T-helper 17 cell (primary cell): ENCODE measurements around the gene PPP5C. TPM values are rescaled to one million over a fixed set of nuclear protein-coding genes. Genes with fewer than 3 reads are reported as not detected.

Experiments
- ATAC-seq: fragments of 150-1000 bp; cut with Tn5 transposase; 2 replicates; pipeline ENCODE4 v1.10.0; 2021; ENCODE audit warnings: mild to moderate bottlenecking, moderate library complexity
- DNase-seq, 3 donors: peaks; one replicate each; pipeline versions ENCODE4 v3.0.0 to v3.0.0-alpha.2; 2020 to 2021
- H3K9me3 ChIP-seq: one replicate; pipeline ENCODE4 v1.7.0; 2013; ENCODE audit warnings: low read length, mild to moderate bottlenecking; ENCODE audit not compliant: control insufficient read depth, poor library complexity, severe bottlenecking
- H3K27ac Mint-ChIP-seq: one replicate; pipeline ENCODE4 v1.8.0; 2022; ENCODE audit warnings: mild to moderate bottlenecking, moderate library complexity, mixed read lengths
- H3K27me3 Mint-ChIP-seq: one replicate; pipeline ENCODE4 v1.8.0; 2022; ENCODE audit warnings: mixed read lengths
- H3K36me3 Mint-ChIP-seq: one replicate; pipeline ENCODE4 v1.8.0; 2022; ENCODE audit warnings: low read depth, mixed read lengths
- H3K4me1 Mint-ChIP-seq: one replicate; pipeline ENCODE4 v1.8.0; 2022; ENCODE audit warnings: mild to moderate bottlenecking, mixed read lengths
- H3K4me3 Mint-ChIP-seq: one replicate; pipeline ENCODE4 v1.8.0; 2022; ENCODE audit warnings: mild to moderate bottlenecking, moderate library complexity, mixed read lengths
- total RNA-seq, 4 donors: library from RNA in 2 of 4; stranded (reverse) in 2 of 4; gene quantifications; one replicate each; pipeline ENCODE4 v1.2.3 and lab custom pipeline; 2022 to 2026

Gene PPP5C, protein sequence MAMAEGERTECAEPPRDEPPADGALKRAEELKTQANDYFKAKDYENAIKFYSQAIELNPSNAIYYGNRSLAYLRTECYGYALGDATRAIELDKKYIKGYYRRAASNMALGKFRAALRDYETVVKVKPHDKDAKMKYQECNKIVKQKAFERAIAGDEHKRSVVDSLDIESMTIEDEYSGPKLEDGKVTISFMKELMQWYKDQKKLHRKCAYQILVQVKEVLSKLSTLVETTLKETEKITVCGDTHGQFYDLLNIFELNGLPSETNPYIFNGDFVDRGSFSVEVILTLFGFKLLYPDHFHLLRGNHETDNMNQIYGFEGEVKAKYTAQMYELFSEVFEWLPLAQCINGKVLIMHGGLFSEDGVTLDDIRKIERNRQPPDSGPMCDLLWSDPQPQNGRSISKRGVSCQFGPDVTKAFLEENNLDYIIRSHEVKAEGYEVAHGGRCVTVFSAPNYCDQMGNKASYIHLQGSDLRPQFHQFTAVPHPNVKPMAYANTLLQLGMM
- total RNA-seq (10 to 100 TPM; 34.8 to 42.8 TPM), total RNA-seq (lab: John Stamatoyannopoulos, UW) (17.8 to 31.1 reads per million in 2 donors)

DNA sequence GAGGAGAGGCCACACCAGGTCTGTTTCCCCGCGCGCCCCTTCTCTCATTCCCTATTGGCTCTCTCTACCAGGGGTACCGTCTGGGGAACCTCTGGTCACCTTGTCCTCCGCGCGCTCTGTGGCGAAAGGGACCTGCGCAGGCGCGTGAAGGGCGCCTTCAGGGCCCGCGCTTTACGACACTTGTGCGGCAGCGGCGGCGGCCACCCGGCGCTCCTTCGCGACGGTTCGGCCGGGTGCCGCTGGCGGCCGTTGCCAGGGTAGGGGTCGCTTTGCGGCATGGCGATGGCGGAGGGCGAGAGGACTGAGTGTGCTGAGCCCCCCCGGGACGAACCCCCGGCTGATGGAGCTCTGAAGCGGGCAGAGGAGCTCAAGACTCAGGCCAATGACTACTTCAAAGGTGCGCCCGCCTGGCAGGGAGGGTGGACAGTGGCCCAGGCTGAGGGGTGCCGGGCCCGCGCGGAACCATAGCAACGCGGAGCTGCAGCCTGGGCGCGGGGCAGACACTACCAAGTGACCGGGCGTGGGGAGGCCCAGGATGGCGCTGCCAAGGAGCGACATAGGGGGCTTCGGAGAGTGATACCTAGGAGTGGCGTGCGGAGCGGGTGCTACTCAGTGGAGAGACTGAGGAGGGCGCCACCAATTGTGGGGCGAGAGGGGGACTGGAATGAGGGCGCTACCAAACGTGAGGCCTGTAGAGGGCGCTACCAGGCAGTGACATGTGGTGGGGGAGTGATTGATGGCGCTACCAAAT lies at the start of gene PPP5C:
Gene PPP5C (plus strand): TSS at position 267 of the 751 bp plus-strand sequence. CDS start 10 bp downstream, at position 277.
- Mint-ChIP-seq H3K36me3 (no peaks in the 10 kb centered on the region), H3K4me3 (peak within 1 kb of the TSS; percentile 94), H3K27ac (peak within 1 kb of the TSS; percentile 95), H3K4me1 (peaks cover 50% of the 10 kb centered on the region), H3K27me3 (peaks cover 14% of the 10 kb centered on the region)
- ATAC-seq (peak; percentile 83), DNase-seq (peak; percentile 75 to 77 (median 76))
- H3K9me3 ChIP-seq: no peaks in the 10 kb centered on the region

DNA sequence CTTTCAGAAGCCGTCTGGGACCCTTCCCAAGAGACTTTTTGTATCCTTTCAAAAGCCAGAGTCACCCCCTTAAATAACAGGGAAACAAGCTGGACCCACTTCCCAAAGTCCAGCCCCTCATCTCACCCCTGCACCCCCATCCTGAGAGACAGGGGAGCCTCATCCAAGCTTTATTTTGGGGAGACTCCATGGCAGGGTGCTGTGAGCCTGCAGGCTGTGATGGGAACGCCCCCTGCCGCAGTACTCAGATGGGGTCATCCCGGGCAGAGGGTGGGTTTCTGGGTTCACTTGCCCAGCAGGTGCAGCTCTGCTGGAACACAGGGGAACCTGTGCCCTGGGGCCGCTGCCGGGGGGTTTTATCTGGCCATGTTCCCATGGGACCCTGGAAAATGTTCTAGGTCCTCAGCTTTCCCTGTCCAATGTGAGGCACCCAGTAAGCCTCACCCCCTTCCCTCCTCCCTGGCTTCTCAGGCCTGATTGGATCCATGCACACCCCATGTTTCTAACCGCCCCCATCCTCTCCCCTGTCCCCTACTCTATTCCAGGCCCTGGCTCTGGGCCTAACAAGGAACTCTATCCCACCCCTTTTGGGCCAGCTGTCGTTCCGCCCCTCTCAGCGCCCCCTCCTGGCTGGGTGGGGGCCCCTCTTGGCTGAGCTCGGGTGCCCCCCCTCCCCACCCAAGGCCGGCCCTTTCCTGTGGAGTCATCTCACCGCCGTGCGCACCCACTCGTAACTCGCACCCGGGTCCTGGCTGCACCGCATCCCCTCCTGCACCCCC lies 49.0 kb upstream of the PPP5C start:
- no peak overlapping the region for H3K4me3 Mint-ChIP-seq
- peaks cover 46% of the 10 kb centered on the region for H3K27me3 Mint-ChIP-seq
- H3K27ac Mint-ChIP-seq: no peak overlapping the region
- H3K9me3 ChIP-seq: no peaks in the 10 kb centered on the region
- H3K4me1 Mint-ChIP-seq: peaks cover 2% of the 10 kb centered on the region
- H3K36me3 Mint-ChIP-seq: peaks cover 2% of the 10 kb centered on the region
- DNase-seq (no peak), ATAC-seq (no peak)

DNA sequence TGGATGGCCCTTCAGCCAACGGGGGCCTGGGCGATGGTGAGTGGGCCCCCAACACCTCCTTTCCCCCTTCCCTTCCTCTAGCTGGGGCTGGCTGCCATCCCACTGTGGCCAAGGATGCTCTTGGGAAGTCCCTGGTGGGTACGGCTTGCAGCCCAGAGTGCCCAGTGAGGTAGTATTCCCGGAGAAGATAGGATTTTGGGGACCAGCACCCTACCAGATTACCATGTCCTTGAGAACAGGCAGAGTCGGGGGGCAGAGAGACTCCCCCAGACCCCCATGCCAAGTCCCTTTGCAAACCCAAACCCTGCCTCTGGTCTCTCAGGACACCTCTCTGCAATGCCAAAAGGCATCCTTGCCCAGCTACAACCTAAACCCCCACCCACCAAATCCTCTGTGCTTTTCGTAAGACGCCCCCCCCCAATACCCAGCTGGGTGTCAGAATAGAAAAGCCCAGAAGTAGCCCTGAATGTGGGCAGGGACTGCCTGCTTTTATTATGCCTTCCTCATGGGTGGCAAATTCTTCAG lies 48.3 kb upstream of the PPP5C start:
- peaks cover 46% of the 10 kb centered on the region for H3K27me3 Mint-ChIP-seq
- H3K9me3 ChIP-seq: no peaks in the 10 kb centered on the region
- peaks cover 2% of the 10 kb centered on the region for H3K4me1 Mint-ChIP-seq
- peaks cover 2% of the 10 kb centered on the region for H3K36me3 Mint-ChIP-seq
- no peak for DNase-seq
- H3K27ac Mint-ChIP-seq: no peak overlapping the region
- H3K4me3 Mint-ChIP-seq: no peak overlapping the region
- no peak for ATAC-seq

DNA sequence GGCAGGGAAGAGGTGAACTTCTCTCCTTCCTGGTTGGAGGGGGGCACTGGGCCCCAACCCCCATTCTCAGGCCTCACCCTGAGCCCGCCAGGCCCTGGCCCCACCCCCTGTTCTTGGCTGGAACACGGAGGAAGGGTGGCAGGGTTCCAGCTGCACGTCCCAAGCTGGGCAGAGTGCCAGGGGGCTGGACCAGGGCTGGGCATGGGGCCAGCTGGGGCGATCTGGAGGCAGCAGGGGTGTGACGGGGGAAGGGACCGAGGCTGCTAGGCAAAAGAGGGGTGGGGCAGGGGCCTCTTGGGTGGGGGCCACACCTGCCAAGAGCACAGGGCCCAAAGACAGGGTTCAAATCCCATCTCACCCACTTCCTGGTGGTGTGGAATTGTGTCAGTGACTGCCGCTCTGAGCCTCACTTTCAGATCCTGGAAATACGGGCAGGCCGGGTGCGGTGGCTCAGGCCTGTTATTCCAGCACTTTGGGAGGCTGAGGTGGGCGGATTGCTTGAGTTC lies 47.8 kb upstream of the PPP5C start:
- no peak overlapping the region for H3K27ac Mint-ChIP-seq
- ATAC-seq (no peak), DNase-seq (no peak)
- no peak overlapping the region for H3K4me3 Mint-ChIP-seq
- H3K36me3 Mint-ChIP-seq: peaks cover 2% of the 10 kb centered on the region
- no peaks in the 10 kb centered on the region for H3K9me3 ChIP-seq
- peaks cover 2% of the 10 kb centered on the region for H3K4me1 Mint-ChIP-seq
- peaks cover 45% of the 10 kb centered on the region for H3K27me3 Mint-ChIP-seq

DNA sequence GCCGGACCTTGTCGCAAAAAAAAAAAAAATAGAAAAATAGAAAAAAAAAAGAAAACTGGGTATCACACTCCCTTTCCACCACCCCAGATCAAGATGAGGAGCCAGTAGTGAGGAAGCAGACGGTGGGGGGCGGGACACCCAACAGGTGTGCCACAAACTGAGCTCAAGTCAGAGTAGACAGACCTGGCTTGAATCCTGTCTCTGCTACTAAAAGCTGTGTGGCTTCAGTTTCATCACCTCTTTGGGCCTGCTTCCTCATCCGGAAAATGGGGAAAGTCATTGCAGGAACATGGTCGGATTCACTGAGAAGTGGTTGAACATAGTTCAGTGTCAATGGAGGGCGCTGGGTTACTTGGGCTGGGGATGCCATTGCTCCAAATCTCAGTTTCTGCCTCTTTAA lies 47.2 kb upstream of the PPP5C start:
- no peaks in the 10 kb centered on the region for H3K9me3 ChIP-seq
- H3K36me3 Mint-ChIP-seq: peaks cover under 1% of the 10 kb centered on the region
- H3K4me1 Mint-ChIP-seq: peaks cover 2% of the 10 kb centered on the region
- H3K27ac Mint-ChIP-seq: no peak overlapping the region
- peaks cover 39% of the 10 kb centered on the region for H3K27me3 Mint-ChIP-seq
- ATAC-seq (no peak), DNase-seq (no peak)
- H3K4me3 Mint-ChIP-seq: no peak overlapping the region

DNA sequence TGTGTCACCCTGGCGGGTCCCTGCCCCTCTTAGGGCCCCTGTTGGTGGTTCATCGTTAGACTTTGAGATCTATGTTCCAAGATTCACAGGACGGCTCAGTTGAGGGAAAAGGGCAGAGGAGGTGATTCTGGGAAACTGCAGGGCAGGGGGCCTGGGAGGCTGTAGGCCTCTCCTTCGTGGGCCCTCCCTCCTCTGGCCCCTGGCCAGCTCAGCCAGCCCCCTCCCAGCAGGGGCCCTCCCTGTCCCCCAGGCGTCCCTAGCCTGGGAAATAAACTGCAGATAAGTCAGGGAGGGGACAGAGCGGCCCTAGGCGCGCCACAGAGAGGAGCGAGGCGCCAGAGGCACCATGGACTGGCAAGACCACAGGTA lies 43.6 kb upstream of the PPP5C start:
- no peaks in the 10 kb centered on the region for H3K9me3 ChIP-seq
- ATAC-seq (no peak), DNase-seq (no peak)
- peaks cover 2% of the 10 kb centered on the region for H3K4me1 Mint-ChIP-seq
- no peak overlapping the region for H3K27ac Mint-ChIP-seq
- H3K4me3 Mint-ChIP-seq: no peak overlapping the region
- no peaks in the 10 kb centered on the region for H3K36me3 Mint-ChIP-seq
- H3K27me3 Mint-ChIP-seq: peaks cover 14% of the 10 kb centered on the region

DNA sequence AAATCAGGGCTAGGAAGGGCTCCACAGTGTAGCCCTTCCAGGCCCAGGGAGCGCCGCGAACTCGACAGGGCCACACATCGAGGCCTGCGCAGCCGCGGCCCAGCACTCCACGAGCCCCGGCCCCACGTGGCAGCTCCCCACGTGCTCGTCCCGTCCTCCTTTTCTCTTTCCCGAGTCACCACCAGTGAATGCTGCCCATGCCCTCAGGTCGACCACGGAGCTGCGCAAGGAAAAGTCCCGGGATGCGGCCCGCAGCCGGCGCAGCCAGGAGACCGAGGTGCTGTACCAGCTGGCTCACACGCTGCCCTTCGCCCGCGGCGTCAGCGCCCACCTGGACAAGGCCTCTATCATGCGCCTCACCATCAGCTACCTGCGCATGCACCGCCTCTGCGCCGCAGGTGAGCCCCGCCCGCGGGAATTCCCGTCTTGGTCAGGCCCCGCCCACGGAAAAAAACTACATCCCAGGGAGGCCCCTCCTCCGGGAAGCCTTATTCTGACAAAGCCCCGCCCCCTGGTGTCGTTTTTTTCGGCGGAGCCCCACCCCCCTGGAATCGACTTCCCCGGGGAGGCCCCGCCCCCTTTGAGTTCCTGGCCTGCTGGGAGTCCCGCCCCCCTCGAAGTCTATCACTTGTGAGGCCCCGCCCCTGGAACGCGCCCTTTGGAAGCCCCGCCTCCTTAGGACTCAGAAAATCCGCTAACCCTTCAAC lies 43.0 kb upstream of the PPP5C start:
- peaks cover 9% of the 10 kb centered on the region for H3K27me3 Mint-ChIP-seq
- no peaks in the 10 kb centered on the region for H3K9me3 ChIP-seq
- DNase-seq (no peak), ATAC-seq (no peak)
- H3K4me3 Mint-ChIP-seq: no peak overlapping the region
- H3K4me1 Mint-ChIP-seq: peaks cover 2% of the 10 kb centered on the region
- no peaks in the 10 kb centered on the region for H3K36me3 Mint-ChIP-seq
- H3K27ac Mint-ChIP-seq: no peak overlapping the region

DNA sequence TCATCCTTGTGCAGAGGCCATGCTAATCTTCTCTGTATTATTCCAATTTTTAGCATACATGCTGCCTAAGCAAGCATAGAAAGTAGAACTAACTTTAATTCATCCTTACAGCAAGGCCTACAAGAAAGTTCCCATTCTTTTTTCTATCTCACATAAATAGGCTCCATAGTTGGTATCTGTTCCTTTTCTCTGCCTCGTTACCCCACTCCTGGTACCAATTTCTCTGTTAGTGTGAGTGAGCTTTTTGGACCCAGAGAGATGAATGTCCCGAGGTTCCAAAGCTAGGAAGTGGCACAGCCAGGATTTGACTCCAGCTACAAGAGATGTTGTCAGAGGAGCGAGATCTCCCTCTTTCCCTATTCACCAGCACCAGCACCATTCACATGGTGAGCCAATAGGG lies 40.4 kb upstream of the PPP5C start:
- DNase-seq (no peak), ATAC-seq (no peak)
- H3K36me3 Mint-ChIP-seq: no peaks in the 10 kb centered on the region

DNA sequence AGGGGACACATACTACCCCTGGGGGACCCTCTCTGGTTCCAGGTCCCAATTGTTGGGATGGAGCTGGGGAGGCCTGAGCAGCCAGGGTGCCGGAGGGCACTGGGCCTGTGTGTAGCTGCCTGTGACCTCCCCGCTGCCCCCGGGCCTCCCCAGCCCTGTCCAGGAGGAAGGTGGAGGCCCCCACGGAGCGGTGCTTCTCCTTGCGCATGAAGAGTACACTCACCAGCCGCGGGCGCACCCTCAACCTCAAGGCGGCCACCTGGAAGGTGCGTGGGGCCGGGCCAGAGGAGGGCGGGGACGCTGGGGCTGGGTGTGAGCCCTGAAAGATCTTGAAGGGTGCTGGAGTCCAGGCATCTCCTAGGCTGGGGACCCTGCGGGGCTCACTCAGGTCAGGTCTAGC lies 38.4 kb upstream of the PPP5C start:
- no peaks in the 10 kb centered on the region for H3K27me3 Mint-ChIP-seq
- H3K4me1 Mint-ChIP-seq: peaks cover 2% of the 10 kb centered on the region
- no peaks in the 10 kb centered on the region for H3K36me3 Mint-ChIP-seq
- ATAC-seq: no peak
- DNase-seq: no peak
- no peak overlapping the region for H3K4me3 Mint-ChIP-seq
- H3K9me3 ChIP-seq: no peaks in the 10 kb centered on the region
- H3K27ac Mint-ChIP-seq: no peak overlapping the region

More for the DNA sequence above, 40.4 kb upstream of the PPP5C start:
- H3K27me3 Mint-ChIP-seq: no peaks in the 10 kb centered on the region
- no peak overlapping the region for H3K27ac Mint-ChIP-seq
- H3K4me1 Mint-ChIP-seq: peaks cover 4% of the 10 kb centered on the region
- H3K9me3 ChIP-seq: no peaks in the 10 kb centered on the region
- H3K4me3 Mint-ChIP-seq: no peak overlapping the region

DNA sequence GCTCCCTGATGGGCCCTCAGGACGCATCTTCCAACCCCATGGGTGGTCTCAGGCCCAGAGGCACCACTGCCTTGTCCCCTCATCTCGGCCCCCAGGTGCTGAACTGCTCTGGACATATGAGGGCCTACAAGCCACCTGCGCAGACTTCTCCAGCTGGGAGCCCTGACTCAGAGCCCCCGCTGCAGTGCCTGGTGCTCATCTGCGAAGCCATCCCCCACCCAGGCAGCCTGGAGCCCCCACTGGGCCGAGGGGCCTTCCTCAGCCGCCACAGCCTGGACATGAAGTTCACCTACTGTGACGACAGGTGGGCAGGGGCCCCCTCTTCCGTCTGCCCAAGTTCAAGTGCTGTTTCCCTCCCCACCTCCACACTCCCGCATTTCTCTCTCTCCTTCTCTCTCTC lies 37.8 kb upstream of the PPP5C start:
- Mint-ChIP-seq H3K4me3 (no peak overlapping the region), H3K36me3 (no peaks in the 10 kb centered on the region), H3K4me1 (peaks cover 2% of the 10 kb centered on the region), H3K27me3 (no peaks in the 10 kb centered on the region), H3K27ac (no peak overlapping the region)
- ATAC-seq: no peak
- no peak for DNase-seq
- no peaks in the 10 kb centered on the region for H3K9me3 ChIP-seq

DNA sequence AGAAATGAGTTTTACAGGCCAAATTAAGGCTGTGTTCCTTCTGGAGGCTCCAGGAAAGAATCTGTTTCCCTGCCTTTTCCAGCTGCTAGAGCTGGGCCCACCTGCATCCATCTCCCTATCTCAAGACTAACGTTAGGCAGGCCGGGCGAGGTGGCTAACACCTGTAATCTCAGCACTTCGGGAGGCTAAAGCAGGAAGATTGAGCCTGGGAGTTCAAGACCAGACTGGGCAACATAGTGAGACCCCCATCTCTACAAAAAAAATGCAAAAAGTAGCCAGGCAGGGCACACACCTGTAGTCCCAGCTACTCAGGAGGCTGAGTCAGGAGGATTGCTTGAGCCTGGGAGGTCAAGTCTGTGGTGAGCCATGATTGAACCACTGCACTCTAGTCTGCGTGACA lies 35.4 kb upstream of the PPP5C start:
- H3K36me3 Mint-ChIP-seq: no peaks in the 10 kb centered on the region
- H3K9me3 ChIP-seq: no peaks in the 10 kb centered on the region
- DNase-seq (no peak), ATAC-seq (no peak)
- no peaks in the 10 kb centered on the region for H3K27me3 Mint-ChIP-seq
- peaks cover 2% of the 10 kb centered on the region for H3K4me1 Mint-ChIP-seq
- no peak overlapping the region for H3K4me3 Mint-ChIP-seq
- no peak overlapping the region for H3K27ac Mint-ChIP-seq
